Kidney epithelial cell (primary cell): ENCODE data around the gene ZNF19. TPM values are rescaled to one million over a fixed set of nuclear protein-coding genes. Genes with fewer than 3 reads are reported as not detected.

Experiments used
- DNase-seq: peaks from one replicate; pipeline ENCODE4 v3.0.0-alpha.2; 2010; ENCODE audit warnings: low read depth
- H3K27me3 ChIP-seq: 2 replicates; pipeline ENCODE4 v1.6.0; 2011; ENCODE audit warnings: low read length; ENCODE audit not compliant: control insufficient read depth, insufficient read depth
- H3K36me3 ChIP-seq: 2 replicates; pipeline ENCODE4 v1.5.1; 2011; ENCODE audit warnings: low read length; ENCODE audit not compliant: control insufficient read depth, insufficient read depth
- H3K4me3 ChIP-seq: 2 replicates; pipeline ENCODE4 v1.5.1; 2011; ENCODE audit warnings: low read depth, mild to moderate bottlenecking, control low read depth, low read length
- CTCF ChIP-seq: IDR thresholded peaks from 2 replicates; pipeline ENCODE4 v1.5.1; 2011; ENCODE audit warnings: mild to moderate bottlenecking, moderate library complexity, low read length, control low read depth, inconsistent platforms; ENCODE audit not compliant: insufficient read depth, poor library complexity, severe bottlenecking
- total RNA-seq: library from RNA; depleted of rRNA; stranded (reverse); fragments of >200 nt; gene quantifications from 2 replicates; pipeline ENCODE4 v1.2.3, GENCODE V29; 2015

The ZNF19 gene
- total RNA-seq, 1 donor from 2014 or later: 3.6 TPM

GRCh38 chr16:71440669-71441347 is 48.3 kb downstream of the ZNF19 start:
- TF ChIP-seq CTCF: no peak
- no peak for DNase-seq
- no peak overlapping the region for H3K4me3 ChIP-seq
- H3K36me3 ChIP-seq: no peaks in the 10 kb centered on the region
- H3K27me3 ChIP-seq: no peaks in the 10 kb centered on the region

GRCh38 chr16:71439523-71439922 is 49.6 kb downstream of the ZNF19 start:
- no peak for TF ChIP-seq CTCF
- H3K36me3 ChIP-seq: no peaks in the 10 kb centered on the region
- H3K27me3 ChIP-seq: no peaks in the 10 kb centered on the region
- no peak for DNase-seq
- H3K4me3 ChIP-seq: no peak overlapping the region

GRCh38 chr16:71436473-71436872 is 52.7 kb downstream of the ZNF19 start:
- H3K36me3 ChIP-seq: no peaks in the 10 kb centered on the region
- DNase-seq: no peak
- no peaks in the 10 kb centered on the region for H3K27me3 ChIP-seq
- no peak overlapping the region for H3K4me3 ChIP-seq
- no peak for TF ChIP-seq CTCF

- H3K36me3 ChIP-seq: no peaks in the 10 kb centered on the region
- H3K27me3 ChIP-seq: no peaks in the 10 kb centered on the region
- no peak for TF ChIP-seq CTCF
- no peak overlapping the region for H3K4me3 ChIP-seq
- no peak for DNase-seq
Observed at GRCh38 chr16:71432906-71433305, 56.2 kb downstream of the ZNF19 start.

GRCh38 chr16:71431991-71432390 is 57.1 kb downstream of the ZNF19 start:
- H3K27me3 ChIP-seq: no peaks in the 10 kb centered on the region
- TF ChIP-seq CTCF: no peak
- no peaks in the 10 kb centered on the region for H3K36me3 ChIP-seq
- no peak overlapping the region for H3K4me3 ChIP-seq
- DNase-seq: no peak

GRCh38 chr16:71431176-71431575 is 57.9 kb downstream of the ZNF19 start:
- TF ChIP-seq CTCF: no peak
- no peak overlapping the region for H3K4me3 ChIP-seq
- no peak for DNase-seq
- peaks cover under 1% of the 10 kb centered on the region for H3K27me3 ChIP-seq
- no peaks in the 10 kb centered on the region for H3K36me3 ChIP-seq
